HEK293T (cell line): ENCODE data around the gene MRPS11.
"Not testable (repeated sequence)": the region's sequence is repeated elsewhere in the genome, so short reads cannot be mapped to it uniquely, and the experiment has no call there.

Experiments
- CTCF ChIA-PET: fragments of 350-600 bp; formaldehyde crosslinking; extraction: SDS; loops from one replicate; lab custom pipeline; 2021; ENCODE audit warnings: antibody characterized with exemption, inconsistent platforms; lab: Yijun Ruan, JAX
- POLR2A ChIA-PET: fragments of 350-600 bp; formaldehyde crosslinking; extraction: SDS; loops from one replicate; lab custom pipeline; 2020; ENCODE audit warnings: antibody characterized with exemption, inconsistent platforms; lab: Yijun Ruan, JAX
- DNase-seq: peaks from one replicate; pipeline ENCODE4 v3.0.0; 2012; ENCODE audit warnings: mixed read lengths; ENCODE audit errors: extremely low spot score
- ARNT ChIP-seq: fragments of 450-650 bp; IDR thresholded peaks from 2 replicates; pipeline ENCODE4 v1.6.1; 2017; ENCODE audit warnings: mild to moderate bottlenecking
- BHLHE40 ChIP-seq: fragments of 450-650 bp; IDR thresholded peaks from 2 replicates; pipeline ENCODE4 v1.6.1; 2016; ENCODE audit warnings: mild to moderate bottlenecking, moderate library complexity, borderline replicate concordance
- CTBP1 ChIP-seq: fragments of 450-650 bp; IDR thresholded peaks from 2 replicates; pipeline ENCODE4 v1.6.1; 2016; ENCODE audit warnings: borderline replicate concordance
- ELF4 ChIP-seq: fragments of 450-650 bp; IDR thresholded peaks from 2 replicates; pipeline ENCODE4 v1.6.1; 2017; ENCODE audit warnings: antibody characterized with exemption
- FOXA1 ChIP-seq: fragments of 450-650 bp; IDR thresholded peaks from 2 replicates; pipeline ENCODE4 v1.6.1; 2016; ENCODE audit warnings: mild to moderate bottlenecking
- FOXK2 ChIP-seq: fragments of 450-650 bp; IDR thresholded peaks from 2 replicates; pipeline ENCODE4 v1.6.1; 2016; ENCODE audit warnings: mild to moderate bottlenecking
- FOXM1 ChIP-seq: fragments of 450-650 bp; IDR thresholded peaks from 2 replicates; pipeline ENCODE4 v1.6.1; 2017; ENCODE audit warnings: mild to moderate bottlenecking, borderline replicate concordance
- HDGF ChIP-seq: fragments of 450-650 bp; IDR thresholded peaks from 2 replicates; pipeline ENCODE4 v1.6.1; 2017; ENCODE audit warnings: antibody characterized with exemption, borderline replicate concordance
- L3MBTL2 ChIP-seq: fragments of 450-650 bp; conservative IDR thresholded peaks from 2 replicates; pipeline ENCODE4 v1.6.1; 2016; ENCODE audit warnings: mild to moderate bottlenecking
- LEF1 ChIP-seq: fragments of 450-650 bp; IDR thresholded peaks from 2 replicates; pipeline ENCODE4 v1.6.1; 2017; ENCODE audit warnings: mild to moderate bottlenecking, borderline replicate concordance
- NFRKB ChIP-seq: fragments of 450-650 bp; IDR thresholded peaks from 2 replicates; pipeline ENCODE4 v1.6.1; 2016; ENCODE audit warnings: mild to moderate bottlenecking, moderate library complexity
- SP1 ChIP-seq: fragments of 450-650 bp; IDR thresholded peaks from 2 replicates; pipeline ENCODE4 v1.6.1; 2017
- SUZ12 ChIP-seq: fragments of 450-650 bp; IDR thresholded peaks from 2 replicates; pipeline ENCODE4 v1.6.1; 2016; ENCODE audit warnings: mild to moderate bottlenecking
- TARDBP ChIP-seq: fragments of 450-650 bp; IDR thresholded peaks from 2 replicates; pipeline ENCODE4 v1.6.1; 2016
- ZNF384 ChIP-seq: fragments of 450-650 bp; IDR thresholded peaks from 2 replicates; pipeline ENCODE4 v1.6.1; 2016
- TF ChIP-seq, protein P1 (sequence below): fragments of 450-650 bp; IDR thresholded peaks from 2 replicates; pipeline ENCODE4 v1.6.1; 2016

MRPS11 gene

DNA sequence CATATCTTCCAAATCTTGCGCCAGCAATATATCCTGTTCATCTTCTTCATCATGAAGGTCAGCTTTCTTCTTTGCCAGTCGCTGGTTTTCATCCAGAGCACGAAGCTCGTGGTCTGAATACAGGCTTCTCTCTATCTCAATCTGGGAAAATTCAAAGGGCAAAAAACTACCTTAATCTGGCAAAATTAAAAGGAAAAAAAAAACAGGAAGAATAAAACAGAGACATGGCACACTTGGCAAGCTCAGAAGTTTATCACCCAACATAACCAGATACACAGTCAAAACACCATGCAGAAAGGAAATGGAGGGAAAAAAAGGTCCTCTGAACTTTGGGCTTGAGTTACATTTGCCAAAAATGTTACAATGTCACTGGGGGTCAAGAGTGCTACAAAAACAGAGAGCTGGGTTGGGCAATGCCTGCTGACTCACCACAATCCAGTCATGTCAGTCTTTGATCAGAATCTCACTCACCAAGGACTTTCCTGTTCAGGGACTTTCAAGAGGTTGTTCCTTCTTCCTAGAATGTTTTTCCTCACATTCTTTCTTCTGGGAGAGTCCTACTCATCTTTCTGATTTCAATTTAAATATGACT is 1.8 kb upstream of the MRPS11 start:
- CTCF ChIA-PET, result no interaction called here
- no peak for DNase-seq
- POLR2A ChIA-PET, result interaction anchor here (0.9 kb wide), 1 partner anchor 10 kb away, joined by 3 read pairs; no protein-coding TSS in a partner anchor
- TF ChIP-seq SP1 (no peak), SUZ12 (no peak), CTBP1 (no peak), FOXA1 (no peak), LEF1 (no peak), ELF4 (no peak), BHLHE40 (no peak), NFRKB (no peak), ZNF384 (no peak), HDGF (no peak), L3MBTL2 (no peak)
- TF ChIP-seq, protein P1, sequence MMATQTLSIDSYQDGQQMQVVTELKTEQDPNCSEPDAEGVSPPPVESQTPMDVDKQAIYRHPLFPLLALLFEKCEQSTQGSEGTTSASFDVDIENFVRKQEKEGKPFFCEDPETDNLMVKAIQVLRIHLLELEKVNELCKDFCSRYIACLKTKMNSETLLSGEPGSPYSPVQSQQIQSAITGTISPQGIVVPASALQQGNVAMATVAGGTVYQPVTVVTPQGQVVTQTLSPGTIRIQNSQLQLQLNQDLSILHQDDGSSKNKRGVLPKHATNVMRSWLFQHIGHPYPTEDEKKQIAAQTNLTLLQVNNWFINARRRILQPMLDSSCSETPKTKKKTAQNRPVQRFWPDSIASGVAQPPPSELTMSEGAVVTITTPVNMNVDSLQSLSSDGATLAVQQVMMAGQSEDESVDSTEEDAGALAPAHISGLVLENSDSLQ, result no peak

DNA sequence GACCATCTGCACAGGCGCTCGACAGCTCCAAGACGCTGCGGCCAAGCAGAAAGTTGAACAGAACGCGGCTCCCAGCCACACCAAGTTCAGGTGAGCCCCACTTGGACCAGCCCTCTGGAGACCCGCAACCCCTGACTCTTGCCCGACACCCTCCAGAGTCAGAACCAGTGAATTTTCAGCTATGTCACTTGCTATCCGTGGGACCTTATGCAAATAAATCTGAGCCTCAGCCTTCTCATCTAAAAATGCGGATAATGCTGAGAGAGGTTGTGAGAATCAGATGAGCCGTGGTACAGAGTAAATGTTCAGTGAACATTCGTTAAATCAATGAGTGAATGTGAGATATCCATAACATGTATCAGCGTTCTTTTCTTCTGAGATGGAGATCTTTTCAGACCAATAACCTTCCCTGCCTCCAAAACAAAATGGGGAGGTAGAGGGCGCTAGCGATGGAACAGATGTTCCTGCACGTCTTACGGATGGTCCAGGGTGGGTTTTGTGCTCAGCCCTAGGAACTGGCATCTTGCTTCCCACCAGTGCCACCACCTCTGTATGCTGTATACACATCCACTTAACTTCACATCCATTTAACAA is 524 bp downstream of the MRPS11 start:
- peak; percentile 43 for DNase-seq
- ChIA-PET POLR2A (interaction anchor here (0.7 to 2.3 kb wide), 24 partner anchors 9 to 360 kb away, joined by 3 to 12 read pairs (median 4); partner anchors contain the start of genes AEN and ISG20), CTCF (interaction anchor here (1.0 to 1.5 kb wide), 4 partner anchors 12 to 233 kb away, joined by 3 to 5 read pairs (median 3); no protein-coding TSS in a partner anchor)
- no peak for TF ChIP-seq CTBP1
- TF ChIP-seq NFRKB, result no peak
- TF ChIP-seq L3MBTL2, result no peak
- TF ChIP-seq LEF1, result no peak
- no peak for TF ChIP-seq BHLHE40
- no peak for TF ChIP-seq ARNT
- no peak for TF ChIP-seq HDGF
- TF ChIP-seq, protein P1, result no peak

DNA sequence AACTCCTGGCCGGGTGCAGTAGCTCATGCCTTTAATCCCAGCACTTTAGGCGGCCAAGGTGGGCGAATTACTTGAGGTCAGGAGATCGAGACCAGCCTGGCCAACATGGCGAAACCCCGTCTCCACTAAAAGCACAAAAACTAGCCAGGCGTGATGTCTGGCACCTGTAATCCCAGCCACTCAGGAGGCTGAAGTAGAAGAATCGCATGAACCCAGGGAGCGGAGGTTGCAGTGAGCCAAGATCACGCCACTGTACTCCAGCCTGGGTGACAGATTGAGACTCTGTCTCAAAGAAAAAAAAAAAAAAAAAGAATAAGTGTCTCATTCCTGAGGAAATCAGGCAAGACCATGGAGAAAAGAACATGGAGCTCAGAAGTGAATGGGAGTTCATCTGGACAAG is 1.2 kb downstream of the MRPS11 start:
- DNase-seq, CTCF ChIA-PET: not testable (repeated sequence)
- POLR2A ChIA-PET, result interaction anchor here (2.3 kb wide), 1 partner anchor 170 kb away, joined by 7 read pairs; the partner anchor contains the start of gene ISG20

DNA sequence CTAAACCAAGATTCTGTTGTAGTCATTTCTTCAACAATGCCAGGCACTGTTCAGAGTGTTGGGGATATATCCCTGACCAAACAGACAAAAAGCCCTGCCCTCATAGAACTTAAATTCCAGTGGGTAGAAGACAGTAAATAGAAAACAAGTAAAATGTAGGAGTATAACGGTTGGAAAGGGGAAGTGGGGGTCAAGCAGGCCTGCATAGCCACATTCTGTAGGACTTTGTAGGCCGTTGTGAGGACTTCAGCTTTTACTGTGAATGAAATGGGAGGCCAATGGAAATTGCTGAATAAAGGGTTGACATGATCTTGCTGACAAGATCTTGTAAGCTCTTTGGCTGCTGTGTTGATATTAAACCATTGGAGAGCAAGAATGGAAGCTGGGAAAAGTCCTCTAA is 1.8 kb downstream of the MRPS11 start:
- POLR2A ChIA-PET, result no interaction called here
- DNase-seq, result no peak
- TF ChIP-seq HDGF (no peak), FOXK2 (no peak), FOXA1 (no peak), SP1 (no peak), FOXM1 (no peak)
- CTCF ChIA-PET, result no interaction called here

DNA sequence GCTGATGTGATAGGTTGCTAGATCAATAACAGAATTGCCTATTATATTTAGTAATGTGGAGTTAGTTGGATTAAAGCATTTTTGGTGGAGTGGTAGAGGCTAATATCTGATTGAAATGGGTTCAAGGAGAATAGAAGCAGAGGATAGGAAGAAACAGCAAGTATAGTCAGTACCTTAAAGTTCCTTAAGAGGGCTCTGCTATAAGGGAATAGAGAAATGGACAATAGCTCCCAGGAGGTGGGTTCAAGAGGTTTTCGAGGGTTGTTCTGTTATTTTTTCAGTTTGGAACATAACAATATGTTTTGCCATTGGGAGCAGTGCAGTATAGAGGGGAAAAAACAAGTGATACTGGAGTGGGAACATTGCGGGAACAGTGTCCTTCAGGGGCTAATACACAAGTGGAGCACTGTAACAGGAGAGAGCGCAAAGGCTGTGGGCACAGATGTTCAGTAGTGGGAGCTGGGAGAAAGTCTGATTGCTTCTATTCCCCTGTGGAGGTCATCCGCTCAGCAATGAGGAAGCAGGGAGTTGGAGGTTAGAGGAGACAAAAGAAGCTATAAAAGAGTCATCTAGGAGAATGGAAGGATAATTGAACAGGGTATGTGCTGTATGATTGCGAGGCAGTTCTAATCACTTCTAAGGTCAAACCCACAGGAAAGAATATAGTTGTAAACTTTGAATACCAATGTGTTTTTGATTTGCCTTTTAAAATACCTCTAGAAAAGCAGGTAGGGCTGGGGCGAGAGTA is 3.3 kb downstream of the MRPS11 start:
- no peak for TF ChIP-seq FOXA1
- no peak for TF ChIP-seq HDGF
- no peak for TF ChIP-seq CTBP1
- TF ChIP-seq FOXK2, result no peak
- TF ChIP-seq BHLHE40, result no peak
- no peak for TF ChIP-seq LEF1
- TF ChIP-seq ZNF384, result no peak
- TF ChIP-seq ELF4, result no peak
- TF ChIP-seq, protein P1, result no peak
- TF ChIP-seq SP1, result no peak
- TF ChIP-seq ARNT, result no peak
- no peak for TF ChIP-seq SUZ12
- TF ChIP-seq TARDBP, result no peak
- no peak for TF ChIP-seq NFRKB
- no peak for TF ChIP-seq FOXM1
- POLR2A ChIA-PET, result no interaction called here
- CTCF ChIA-PET, result interaction anchor here (0.7 to 0.9 kb wide), 3 partner anchors 14 to 151 kb away, joined by 3 read pairs; no protein-coding TSS in a partner anchor
- no peak for DNase-seq

DNA sequence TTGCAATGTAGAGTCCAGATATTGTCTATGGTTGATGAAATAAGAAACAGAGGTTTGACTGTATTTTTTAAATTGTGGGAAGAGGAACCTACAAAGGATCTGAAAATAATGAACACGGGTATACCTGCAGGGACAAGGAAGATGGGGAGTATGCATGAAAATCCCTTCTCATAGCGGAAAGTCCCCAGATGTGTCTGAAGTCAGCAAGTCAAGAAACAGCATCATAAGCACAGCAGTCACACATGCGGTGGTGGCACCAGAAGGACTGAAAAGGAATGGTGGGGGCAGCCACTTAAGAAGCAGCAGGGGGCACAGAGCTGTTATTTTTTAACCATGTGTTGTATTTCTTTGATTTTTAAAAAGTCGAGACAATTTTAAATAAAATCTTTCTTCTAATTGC is 4.7 kb downstream of the MRPS11 start:
- no peak for DNase-seq
- CTCF ChIA-PET, result interaction anchor here (0.6 to 0.9 kb wide), 2 partner anchors 150 to 388 kb away, joined by 3 read pairs; no protein-coding TSS in a partner anchor
- POLR2A ChIA-PET, result no interaction called here
- no peak for TF ChIP-seq FOXK2
- TF ChIP-seq, protein P1, result no peak
- TF ChIP-seq SUZ12, result no peak
- TF ChIP-seq ZNF384, result no peak
- no peak for TF ChIP-seq FOXM1
- TF ChIP-seq CTBP1, result no peak
- no peak for TF ChIP-seq BHLHE40
- no peak for TF ChIP-seq HDGF
- no peak for TF ChIP-seq LEF1
- no peak for TF ChIP-seq ARNT
- no peak for TF ChIP-seq SP1
- no peak for TF ChIP-seq L3MBTL2

DNA sequence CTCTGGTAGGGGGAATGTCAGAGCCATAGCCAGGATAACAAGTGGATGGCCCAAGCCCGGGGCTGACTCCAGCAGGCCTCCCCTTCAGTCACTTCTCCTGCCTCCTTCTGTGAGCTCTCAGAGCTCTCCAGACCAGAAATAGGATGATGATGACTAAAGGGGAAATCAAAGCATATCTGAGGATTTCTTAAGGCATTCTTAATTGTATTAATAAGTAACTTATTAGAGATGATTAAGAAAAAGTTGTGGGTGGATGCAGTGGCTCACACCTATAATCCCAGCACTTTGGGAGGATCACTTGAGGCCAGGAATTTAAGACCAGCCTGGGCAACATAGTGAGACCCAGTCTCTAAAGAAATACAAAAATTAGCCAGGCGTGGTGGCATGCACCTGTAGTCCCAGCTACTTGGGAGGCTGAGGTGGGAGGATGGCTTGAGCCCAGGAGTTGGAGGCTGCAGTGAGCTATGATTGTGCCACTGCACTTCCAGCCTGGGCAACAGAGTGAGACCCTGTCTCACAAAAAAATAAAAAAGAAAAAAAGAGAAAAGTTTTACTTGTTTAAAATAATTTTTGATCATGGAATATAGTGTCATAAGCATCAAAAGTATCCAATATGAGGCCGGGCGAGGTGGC is 6.3 kb downstream of the MRPS11 start:
- POLR2A ChIA-PET, DNase-seq: not testable (repeated sequence)
- CTCF ChIA-PET, result interaction anchor here (1.5 kb wide), 1 partner anchor 144 kb away, joined by 7 read pairs; no protein-coding TSS in a partner anchor
